WTC11 (cell line): ENCODE results near the gene CLDN6.

ENCODE experiments used
- CREB1 ChIP-seq: sonication (generic); formaldehyde crosslinking; IDR thresholded peaks from 2 replicates; pipeline ENCODE4 v1.8.0; 2023; ENCODE audit warnings: mild to moderate bottlenecking, missing genetic modification reagents
- CTCF ChIP-seq: fragments of 200-600 bp; IDR thresholded peaks from 2 replicates; pipeline ENCODE4 v1.8.0; 2022; ENCODE audit warnings: antibody characterized with exemption
- ETV6 ChIP-seq: sonication (generic); formaldehyde crosslinking; IDR thresholded peaks from 2 replicates; pipeline ENCODE4 v1.8.1; 2022; ENCODE audit warnings: mild to moderate bottlenecking, missing genetic modification reagents
- GABPB1 ChIP-seq: sonication (generic); formaldehyde crosslinking; IDR thresholded peaks from 2 replicates; pipeline ENCODE4 v1.8.1; 2023; ENCODE audit warnings: mild to moderate bottlenecking, missing genetic modification reagents
- MAX ChIP-seq: sonication (generic); formaldehyde crosslinking; IDR thresholded peaks from 2 replicates; pipeline ENCODE4 v1.8.0; 2022; ENCODE audit warnings: mild to moderate bottlenecking, missing genetic modification reagents
- MLX ChIP-seq: sonication (generic); formaldehyde crosslinking; IDR thresholded peaks from 2 replicates; pipeline ENCODE4 v1.8.1; 2023; ENCODE audit warnings: mild to moderate bottlenecking, missing genetic modification reagents, moderate library complexity
- STAT6 ChIP-seq: sonication (generic); formaldehyde crosslinking; conservative IDR thresholded peaks from 2 replicates; pipeline ENCODE4 v1.8.1; 2023; ENCODE audit warnings: mild to moderate bottlenecking, low read depth, missing genetic modification reagents, moderate library complexity

- TF ChIP-seq MAX (no peak), ETV6 (no peak), CREB1 (CRISPR knock-in tag) (no peak), CTCF (no peak), STAT6 (CRISPR knock-in tag) (no peak), MLX (CRISPR knock-in tag) (no peak), GABPB1 (no peak)
These were observed 7.5 kb downstream of the CLDN6 start for GRCh38 chr16:3010510-3010909.
